GM19193 (cell line): Measurements from ENCODE around the gene CENPS.

ENCODE experiments used
- POLR2A ChIP-seq: IDR thresholded peaks from 4 replicates; pipeline ENCODE4 v1.6.1; 2011; ENCODE audit not compliant: insufficient read depth, insufficient read length; ENCODE audit errors: extremely low read depth

CENPS gene

DNA sequence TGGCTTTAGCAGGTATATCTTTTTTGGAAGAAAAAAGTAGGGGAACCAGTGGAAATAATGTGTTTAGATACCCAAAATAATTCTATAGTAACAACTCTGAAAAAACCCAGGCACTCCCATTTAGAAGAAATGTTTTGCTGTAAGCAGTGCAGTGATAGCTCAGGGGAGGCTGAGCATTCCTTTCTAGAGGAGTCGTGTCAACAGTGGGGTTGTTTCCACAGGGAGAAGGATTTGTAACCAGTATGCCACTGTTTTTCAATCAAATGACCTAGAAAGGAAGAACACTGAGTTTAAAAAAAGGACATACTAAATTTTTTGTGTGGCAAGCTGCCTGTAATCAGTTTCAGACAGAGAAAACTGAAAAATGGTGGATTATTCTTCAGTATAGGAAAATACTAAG, 29.0 kb upstream of the CENPS start:
- no peak for TF ChIP-seq POLR2A

DNA sequence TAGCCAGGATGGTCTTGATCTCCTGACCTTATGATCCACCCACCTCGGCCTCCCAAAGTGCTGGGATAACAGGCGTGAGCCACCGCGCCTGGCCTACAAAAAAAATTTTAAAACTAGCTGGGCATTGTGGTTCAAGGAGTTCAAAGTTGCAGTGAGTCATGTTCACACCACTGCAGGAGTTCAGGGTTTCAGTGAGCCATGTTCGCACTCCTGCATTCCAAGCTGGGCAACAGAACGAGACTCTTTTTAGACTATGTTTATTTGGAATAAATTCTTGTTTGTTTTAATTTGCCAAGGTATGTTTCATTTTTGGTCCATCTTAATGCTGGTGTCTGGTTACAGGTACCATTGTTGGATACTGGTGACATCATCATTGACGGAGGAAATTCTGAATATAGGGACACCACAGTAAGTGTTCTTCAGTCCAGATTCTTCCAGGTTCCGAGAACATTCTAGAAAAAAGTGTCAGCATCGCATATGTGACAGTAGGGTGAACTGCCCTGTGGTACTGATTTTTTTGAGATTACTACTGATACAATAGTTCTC, 27.4 kb upstream of the CENPS start:
- TF ChIP-seq POLR2A = no peak

DNA sequence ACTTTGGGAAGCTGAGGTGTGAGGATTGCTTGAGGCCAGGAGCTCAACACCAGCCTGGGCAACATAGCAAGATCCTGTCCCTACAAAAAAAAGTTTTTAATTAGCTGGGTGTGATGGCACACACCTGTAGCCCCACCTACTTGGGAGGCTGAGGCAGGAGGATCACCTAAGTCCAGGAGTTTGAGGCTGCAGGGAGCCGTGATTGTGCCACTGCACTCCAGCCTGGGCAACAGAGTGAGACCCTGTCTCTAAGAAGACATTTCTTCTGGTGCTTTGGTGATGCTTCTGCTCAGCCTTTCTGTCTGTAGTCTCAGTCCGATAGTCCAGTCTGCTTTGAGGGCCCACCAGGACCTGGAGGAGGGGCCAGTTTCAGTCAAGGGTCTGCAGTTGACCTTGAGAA, 23.0 kb upstream of the CENPS start:
- TF ChIP-seq POLR2A = no peak

DNA sequence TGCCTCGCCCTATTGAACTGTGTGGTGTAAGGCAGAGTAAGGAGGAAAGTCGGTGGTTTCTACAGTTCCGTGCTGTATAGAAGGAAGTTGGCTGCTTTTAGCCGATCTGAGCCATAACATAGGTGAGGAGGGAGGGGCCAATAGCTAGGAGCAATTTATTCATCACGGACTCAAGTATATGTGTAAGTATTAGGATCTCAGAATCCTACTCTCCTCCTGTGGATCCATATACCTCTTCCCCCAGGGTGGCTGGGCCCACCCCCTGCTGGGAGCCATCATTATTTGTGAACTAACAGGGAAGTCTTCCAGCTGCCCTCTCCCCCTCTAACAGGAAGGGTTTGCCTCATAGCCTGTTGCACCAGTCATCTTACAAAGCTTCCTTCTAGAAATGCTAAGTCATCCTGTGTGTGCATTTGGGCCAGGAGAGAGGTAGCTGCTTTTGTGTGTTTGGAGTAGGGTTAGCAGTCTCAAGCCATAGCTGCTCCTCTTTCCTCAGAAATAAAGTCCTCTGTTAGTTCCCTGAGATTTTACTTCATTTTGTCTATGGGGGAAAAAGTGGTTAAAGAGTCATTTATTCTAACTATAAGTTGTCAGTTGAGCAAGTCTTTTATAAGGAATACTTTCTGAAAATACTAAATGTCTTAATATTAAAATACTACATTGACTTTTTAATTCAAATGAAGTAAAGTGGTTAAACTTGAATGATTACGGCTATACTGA, 14.9 kb upstream of the CENPS start:
- TF ChIP-seq POLR2A = no peak

DNA sequence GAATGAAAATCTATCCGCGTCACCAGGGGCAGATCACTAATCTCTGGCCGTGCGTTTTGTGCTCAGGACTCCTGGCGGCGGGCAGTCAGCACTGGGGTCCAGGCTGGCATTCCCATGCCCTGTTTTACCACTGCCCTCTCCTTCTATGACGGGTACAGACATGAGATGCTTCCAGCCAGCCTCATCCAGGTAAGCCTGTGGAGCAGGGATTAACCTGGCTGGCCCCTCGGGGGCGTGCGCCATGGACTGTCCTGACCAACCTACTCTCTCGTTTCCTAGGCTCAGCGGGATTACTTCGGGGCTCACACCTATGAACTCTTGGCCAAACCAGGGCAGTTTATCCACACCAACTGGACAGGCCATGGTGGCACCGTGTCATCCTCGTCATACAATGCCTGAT, 10.9 kb upstream of the CENPS start:
- no peak for TF ChIP-seq POLR2A

DNA sequence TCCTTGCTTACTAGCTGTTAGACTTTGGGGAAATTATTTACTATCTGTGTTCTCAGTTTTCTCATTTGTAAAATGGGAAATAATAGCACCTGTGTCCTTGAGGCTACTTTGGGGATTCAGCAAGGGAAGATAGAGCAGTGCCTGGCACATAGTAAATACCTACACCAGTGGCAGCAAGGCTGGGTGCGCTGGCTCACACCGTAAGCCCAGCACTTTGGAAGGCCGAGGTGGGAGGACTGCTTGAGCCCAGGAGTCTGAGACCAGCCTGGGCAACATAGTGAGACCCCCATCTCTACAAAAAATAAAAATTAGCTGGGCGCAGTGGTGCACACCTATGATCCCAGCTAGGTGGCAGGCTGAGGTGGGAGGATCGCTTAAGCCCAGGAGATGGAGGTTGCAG, 8.6 kb upstream of the CENPS start:
- no peak for TF ChIP-seq POLR2A

DNA sequence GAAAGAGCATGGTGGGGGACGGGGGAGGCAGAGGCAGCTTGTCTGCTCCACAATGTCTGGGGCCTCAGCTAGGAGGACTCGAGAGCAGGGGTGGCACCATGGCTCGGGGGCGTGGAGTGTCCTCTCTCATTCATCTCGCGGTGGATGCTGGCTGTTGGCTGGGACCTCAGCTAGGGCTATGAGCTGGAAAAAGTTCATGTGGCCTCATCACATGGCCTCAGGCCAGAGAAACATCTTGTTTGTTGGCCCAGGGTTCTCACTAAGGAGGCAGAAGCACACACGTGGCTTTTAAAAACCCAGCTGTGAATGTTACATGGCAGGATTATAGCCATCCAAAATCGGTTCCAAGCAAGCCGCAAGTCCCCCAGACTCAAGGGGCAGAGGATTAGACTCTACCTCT, 6.2 kb upstream of the CENPS start:
- TF ChIP-seq POLR2A = no peak

DNA sequence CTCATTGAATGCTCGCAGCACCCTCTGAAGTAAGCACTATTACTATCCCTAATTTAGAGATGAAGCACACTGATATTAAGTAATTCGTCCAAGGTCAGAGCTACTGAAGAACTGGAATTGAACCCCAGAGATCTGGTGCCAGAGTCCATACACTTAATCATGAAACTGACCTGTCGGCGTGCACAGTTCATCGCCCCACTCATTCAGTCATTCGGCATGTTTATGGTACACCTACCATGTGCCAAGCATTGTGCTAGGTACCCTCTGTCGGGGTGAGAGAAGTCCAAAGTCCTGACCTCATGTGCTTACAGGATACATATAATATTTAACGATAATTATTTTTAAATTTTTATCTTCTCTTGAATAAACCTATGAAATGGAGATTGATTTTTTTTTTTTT, 5.6 kb upstream of the CENPS start:
- TF ChIP-seq POLR2A = no peak

DNA sequence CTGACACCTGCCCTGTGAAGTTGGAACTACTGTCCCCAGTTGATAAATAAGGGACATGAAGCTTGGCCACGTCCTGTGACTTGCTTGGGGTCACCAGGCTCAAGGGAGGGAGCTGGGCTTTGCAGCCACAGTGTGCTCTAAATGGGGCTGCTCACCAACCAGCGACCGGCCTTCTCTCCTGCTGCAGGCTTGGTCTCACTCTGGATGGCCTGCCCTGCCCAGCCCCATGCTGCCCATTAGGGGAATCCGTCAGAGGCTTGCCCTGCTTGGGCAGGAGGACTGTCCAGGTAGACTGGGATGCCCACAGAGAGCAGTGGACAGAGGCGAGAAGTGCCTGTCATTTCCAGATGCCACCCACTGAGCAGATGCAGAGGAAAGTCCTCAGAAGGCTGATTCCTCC, 1.2 kb upstream of the CENPS start:
- TF ChIP-seq POLR2A = no peak

DNA sequence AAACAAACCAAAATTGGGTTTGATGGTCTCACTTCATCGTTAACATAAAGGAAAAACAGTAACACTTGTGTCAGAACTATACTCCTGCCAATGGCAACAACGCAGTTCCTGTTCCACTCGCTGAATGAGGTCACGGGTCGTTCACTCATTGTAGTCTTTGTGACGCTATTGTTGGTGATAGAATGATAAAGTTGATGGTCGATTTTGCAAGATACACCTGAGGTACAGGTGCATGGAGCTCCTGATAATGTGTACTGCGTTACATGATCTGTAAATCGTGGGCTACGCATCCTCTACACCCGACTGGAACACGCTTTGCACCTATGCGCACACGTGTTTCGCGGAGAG, 391 bp upstream of the CENPS start:
- TF ChIP-seq POLR2A = no peak

DNA sequence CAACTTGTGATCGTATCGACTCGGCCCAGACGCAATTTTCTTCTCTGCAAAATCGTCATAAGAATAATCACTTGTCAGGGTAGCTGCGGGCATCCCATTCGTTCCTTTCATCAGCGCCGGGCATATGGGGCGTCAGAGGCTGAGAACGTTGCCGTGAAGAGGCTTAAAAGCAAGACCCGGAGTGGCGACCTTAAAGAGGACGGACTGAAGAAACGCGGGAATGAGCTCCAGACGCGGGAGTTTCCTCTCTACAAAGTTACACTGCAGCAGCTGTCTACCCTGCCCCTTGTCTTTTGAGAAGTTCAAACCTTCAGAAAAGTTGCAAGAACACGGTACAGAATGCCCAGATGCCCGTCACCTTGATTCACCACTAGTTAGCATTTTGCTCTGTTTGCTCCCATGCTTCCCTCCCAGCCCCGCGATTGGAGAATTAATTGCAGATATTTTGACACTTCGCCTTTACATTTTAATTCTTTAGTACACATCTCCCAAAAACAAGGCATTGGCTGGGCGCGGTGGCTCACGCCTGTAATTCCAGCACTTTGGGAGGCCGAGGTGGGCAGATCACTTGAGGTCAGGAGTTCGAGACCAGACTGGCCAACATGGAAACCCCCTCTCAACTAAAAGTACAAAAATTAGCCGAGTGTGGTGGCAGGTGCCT, 967 bp downstream of the CENPS start:
- TF ChIP-seq POLR2A = no peak

DNA sequence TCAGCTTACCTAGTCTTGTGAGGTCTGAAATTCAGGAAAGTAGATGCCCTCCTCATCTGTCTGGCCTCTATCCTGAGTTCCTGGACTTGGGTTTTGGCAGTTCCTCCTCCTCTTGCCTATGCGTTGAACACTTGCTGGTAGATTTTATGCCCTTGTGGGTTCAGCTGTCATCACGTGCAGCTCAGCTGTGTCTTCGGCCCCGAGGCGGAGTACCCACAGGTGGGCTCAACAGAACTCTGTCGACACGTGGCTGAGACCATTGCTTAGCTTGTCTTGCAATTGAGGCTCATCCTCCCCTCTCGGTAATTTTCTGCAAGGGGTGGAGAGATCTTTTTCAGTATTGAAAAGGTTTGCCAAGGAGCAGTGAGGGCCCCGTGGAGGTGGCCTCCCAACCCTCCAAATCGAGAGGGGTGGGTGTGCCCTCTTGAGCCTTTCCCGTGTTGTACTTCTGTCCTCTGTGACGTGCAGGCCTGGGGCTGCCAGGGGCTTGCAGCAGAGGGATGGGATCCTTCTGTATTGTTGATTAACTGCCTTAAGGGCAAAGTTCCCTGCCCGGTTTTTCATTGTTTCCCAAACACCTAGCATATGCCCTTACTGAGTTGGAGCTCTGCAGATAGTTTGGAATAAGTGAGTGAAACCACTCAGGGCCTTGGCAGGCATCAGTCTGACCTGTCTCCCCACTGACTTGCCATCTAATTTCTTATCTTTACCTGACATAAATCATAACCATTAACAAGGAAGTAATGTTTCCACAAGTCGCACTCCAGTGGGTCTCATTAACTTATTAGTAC, 2.9 kb downstream of the CENPS start:
- TF ChIP-seq POLR2A = no peak

DNA sequence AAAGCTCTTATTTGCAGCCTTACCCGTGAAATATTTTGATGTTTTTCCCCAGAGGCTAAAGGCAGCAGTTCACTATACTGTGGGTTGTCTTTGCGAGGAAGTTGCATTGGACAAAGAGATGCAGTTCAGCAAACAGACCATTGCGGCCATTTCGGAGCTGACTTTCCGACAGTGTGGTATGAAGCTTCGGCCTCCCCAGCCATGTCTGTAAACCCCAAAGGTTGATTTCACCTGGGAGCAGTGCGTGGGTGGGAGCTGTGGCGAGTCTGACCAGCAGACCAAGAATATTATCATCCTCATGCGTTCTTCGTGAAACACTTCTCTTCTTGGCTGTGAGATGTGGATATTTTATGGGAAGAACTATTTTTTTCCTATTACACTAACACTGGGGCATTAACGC, 3.6 kb downstream of the CENPS start:
- TF ChIP-seq POLR2A = no peak

DNA sequence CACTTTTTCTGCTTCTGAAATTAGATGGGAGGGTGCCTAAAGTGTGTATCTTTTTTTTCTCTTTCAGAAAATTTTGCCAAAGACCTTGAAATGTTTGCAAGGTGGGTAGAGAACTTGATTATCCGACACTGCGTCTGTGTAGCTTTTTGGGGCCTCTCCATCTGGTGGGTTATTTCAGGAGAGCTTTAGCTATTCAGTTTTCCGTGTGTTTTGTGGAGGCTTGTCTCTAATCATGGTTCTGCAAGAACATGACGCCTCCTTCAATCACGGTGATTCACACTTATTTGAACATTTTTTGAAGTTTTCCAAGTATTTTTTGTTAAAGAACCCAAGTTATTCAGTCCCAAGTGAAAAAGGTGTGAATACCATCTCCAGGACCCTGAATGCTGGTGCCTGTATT, 4.4 kb downstream of the CENPS start:
- no peak for TF ChIP-seq POLR2A

DNA sequence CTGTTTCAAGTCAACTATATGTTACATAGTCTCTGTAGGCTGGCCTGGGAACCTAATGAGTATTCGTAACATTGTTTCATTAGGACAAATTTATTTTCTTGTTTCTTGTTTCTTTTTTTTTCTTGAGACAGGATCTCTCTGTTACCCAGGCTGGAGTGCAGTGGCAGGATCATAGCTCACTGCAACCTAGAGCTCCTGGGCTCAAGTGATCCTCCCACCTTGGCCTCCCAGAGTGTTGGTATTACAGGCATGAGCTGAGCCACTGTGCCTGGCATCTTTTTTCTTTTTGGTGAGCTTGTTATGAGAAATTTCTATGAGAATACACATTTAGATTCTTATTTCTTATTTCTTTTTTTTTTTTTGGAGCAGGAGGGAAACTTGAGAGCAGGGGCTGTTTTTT, 6.8 kb downstream of the CENPS start:
- no peak for TF ChIP-seq POLR2A
